AG08395 (cell line): Measurements from ENCODE around the gene CD300A.
A peak's percentile ranks its signal among the peaks of the same experiment; 100 is the strongest.

Source experiments
- DNase-seq: peaks from one replicate; pipeline ENCODE4 v3.0.0; 2012; ENCODE audit warnings: mixed read lengths, low spot score

Gene CD300A

GRCh38 chr17:74466111-74466827, at the start of gene CD300A:
Gene CD300A, plus strand, starts transcription at chr17:74466634. Its CDS starts 70 bp downstream, at chr17:74466704.
- no peak for DNase-seq

GRCh38 chr17:74417178-74418045, 49.0 kb upstream of the CD300A start:
- DNase-seq = peak; percentile 79

- no peak for DNase-seq
Observed at GRCh38 chr17:74419928-74420411, 46.5 kb upstream of the CD300A start.

GRCh38 chr17:74424117-74424516, 42.3 kb upstream of the CD300A start:
- no peak for DNase-seq

DNA sequence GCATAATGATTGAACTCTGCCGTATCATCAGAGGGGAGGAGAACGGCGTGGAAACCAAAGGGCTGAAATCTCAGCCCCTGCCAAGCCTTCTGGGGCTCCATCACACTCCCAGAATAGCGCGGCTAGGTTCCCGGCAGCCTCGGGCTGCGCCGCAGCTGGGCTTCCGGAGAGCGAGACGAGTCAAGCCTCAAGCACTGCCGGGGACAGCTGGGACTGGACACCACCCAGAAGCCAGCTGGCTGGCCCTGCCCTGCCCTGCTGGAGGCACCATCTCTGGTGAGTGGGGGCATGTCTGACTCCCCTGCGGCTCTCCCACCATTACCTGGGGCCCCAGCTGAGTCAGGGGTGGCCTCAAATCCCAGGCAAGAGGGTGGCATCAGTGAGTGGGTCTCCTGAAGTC, 41.8 kb upstream of the CD300A start:
- no peak for DNase-seq

- no peak for DNase-seq
Observed at GRCh38 chr17:74426551-74427047, 39.8 kb upstream of the CD300A start.

- DNase-seq = no peak
Observed at GRCh38 chr17:74427048-74427762, 39.2 kb upstream of the CD300A start.

GRCh38 chr17:74427763-74428153, 38.7 kb upstream of the CD300A start:
- no peak for DNase-seq

DNA sequence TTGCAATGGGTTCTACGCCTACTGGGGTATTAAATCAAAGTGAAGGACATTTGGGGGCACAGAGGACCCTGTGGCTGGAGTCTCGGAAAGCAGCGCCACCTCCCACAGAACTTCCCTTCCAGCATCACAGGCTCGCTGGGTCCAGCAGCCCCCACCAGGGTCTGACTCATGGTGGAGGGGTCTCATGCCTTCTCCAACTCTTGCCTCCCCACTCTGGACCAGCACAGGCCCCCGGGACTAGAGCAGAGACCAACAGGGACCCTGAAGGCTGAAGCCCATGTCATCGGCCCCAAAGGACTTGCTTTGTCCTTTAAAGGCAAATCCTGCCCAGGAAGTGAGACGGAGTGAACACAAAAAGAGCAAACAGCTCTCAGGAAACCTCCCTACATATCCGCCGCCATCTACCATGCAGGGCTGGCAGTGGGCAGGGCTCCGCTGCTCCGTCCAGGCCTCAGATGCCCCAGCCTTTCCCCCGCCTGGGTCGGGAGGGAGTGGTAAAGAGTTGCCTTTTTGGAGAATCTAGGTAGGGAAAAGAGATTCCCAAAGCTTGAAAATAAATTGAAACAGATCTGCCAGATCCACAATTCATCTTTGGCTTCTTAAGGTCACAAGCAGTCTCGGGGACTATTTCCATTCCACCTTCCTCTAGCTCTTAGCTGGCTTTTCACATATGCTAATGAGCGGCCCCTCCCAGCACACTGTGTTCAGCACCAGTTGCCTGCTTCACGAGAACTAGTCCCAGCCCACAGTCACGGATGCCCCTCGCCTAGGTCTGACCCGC, 36.6 kb upstream of the CD300A start:
- no peak for DNase-seq

DNA sequence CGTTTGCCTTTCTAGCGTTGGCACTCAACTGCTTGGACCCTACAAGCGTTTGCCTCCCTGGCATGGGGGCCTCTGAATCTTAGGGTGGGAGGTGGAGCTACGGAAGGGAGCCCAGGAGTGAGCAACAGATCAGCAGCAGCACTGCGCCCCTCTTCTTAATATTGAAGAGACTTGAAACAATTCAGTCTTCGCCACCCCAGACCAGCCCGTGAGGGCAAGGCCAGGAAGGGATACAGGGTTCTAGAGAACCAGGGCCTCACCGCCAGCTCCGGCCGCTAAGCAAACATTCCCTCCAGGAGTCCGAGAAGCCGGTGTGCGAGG, 36.1 kb upstream of the CD300A start:
- DNase-seq = no peak

- DNase-seq = peak; percentile 81
Observed at GRCh38 chr17:74430706-74431567, 35.5 kb upstream of the CD300A start.

- peak; percentile 41 for DNase-seq
Observed at GRCh38 chr17:74431568-74432423, 34.6 kb upstream of the CD300A start, which contains the start of gene GPRC5C. Gene GPRC5C, plus strand, starts transcription at chr17:74432088. Its CDS starts 7,689 bp downstream, at chr17:74439777.

GRCh38 chr17:74432424-74432690, 34.1 kb upstream of the CD300A start:
- DNase-seq = no peak

GRCh38 chr17:74432766-74433391, 33.6 kb upstream of the CD300A start:
- no peak for DNase-seq

GRCh38 chr17:74433421-74434121, 32.9 kb upstream of the CD300A start:
- DNase-seq = no peak

DNA sequence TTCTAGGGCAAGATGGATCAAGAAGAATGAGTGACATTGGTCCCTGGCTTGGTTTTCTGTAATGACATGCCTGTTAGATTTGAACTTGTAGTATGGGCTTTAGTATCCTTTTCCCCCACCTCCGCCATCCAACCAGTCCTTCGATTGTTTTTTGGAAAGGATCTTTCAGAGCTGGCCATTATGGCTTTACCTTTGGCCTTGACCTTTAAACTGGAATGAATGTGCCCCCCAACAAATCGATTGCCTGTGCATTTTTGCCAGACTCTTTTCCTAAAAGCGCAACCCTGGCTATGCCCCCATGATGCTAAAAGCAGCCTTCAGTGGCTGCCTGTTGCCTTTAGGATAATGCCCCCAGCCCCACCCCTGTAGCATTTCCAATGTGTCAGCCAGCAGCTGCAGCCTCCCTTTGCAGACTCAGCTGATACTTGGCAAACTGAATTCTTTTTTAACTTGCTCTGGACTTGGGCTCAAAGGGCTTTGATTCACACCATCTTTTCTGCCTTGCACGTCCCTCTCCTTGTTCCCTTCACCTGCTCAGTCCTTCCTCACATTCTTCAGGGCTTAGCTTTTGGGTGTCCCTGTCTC, 30.6 kb upstream of the CD300A start:
- DNase-seq = no peak

DNA sequence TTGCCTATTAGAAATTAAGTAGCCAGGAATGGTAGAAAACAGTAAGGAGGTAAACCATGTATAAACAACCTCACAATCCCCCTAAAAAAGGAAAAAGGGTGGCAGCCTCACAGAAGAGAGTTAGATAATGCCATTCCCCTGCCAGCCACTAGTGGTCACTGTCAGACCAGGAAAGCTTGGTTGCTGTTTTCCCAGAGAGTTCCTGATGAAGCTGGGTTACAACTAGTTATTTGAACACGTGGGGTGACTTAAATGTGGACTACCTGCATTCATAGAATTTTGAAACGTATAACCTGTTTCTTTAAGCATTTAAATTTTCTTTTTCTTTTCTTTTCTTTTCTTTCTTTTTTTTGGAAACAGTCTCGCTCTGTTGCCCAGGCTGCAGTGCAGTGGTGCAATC, 28.7 kb upstream of the CD300A start:
- DNase-seq = no peak
